HG02588 (cell line): ENCODE results near the gene PSMA8.
"Not testable (repeated sequence)": the region's sequence is repeated elsewhere in the genome, so short reads cannot be mapped to it uniquely, and the experiment has no call there.

Experiments used
- ATAC-seq: cut with Tn5 transposase; IDR thresholded peaks from one replicate; pipeline ENCODE4 v1.9.1; 2021; ENCODE audit warnings: mild to moderate bottlenecking, moderate library complexity; ENCODE audit not compliant: unreplicated experiment

PSMA8 gene

GRCh38 chr18:26228562-26229260 is 95.0 kb downstream of the PSMA8 start:
- no peak for ATAC-seq

- no peak for ATAC-seq
Measured at GRCh38 chr18:26230497-26230896, 96.8 kb downstream of the PSMA8 start.

- ATAC-seq: no peak
Measured at GRCh38 chr18:26233208-26233607, 99.5 kb downstream of the PSMA8 start.

- not testable (repeated sequence) for ATAC-seq
Measured at GRCh38 chr18:26237363-26237762, 103.7 kb downstream of the PSMA8 start.

DNA sequence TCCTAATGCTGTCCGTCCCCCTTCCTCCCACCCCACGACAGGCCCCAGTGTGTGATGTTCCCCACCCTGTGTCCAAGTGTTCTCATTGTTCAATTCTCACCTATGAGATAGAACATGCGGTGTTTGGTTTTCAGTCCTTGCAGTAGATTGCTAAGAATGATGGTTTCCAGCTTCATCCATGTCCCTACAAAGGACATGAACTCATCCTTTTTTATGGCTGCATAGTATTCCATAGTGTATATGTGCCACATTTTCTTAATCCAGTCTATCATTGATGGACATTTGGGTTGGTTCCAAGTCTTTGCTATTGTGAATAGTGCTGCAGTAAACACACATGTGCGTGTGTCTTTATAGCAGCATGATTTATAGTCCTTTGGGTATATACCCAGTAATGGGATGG is 105.0 kb downstream of the PSMA8 start:
- ATAC-seq: not testable (repeated sequence)

DNA sequence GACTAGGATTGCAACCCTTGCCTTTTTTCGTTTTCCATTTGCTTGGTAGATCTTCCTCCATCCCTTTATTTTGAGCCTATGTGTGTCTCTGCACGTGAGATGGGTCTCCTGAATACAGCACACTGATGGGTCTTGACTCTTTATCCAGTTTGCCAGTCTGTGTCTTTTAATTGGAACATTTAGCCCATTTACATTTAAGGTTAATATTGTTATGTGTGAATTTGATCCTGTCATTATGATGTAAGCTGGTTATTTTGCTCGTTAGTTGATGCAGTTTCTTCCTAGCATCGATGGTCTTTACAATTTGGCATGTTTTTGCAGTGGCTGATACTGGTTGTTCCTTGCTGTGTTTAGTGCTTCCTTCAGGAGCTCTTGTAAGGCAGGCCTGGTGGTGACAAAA is 108.7 kb downstream of the PSMA8 start:
- ATAC-seq: not testable (repeated sequence)
